Suppressor macrophage treated with lipopolysaccharide for 4 hours (primary cell): ENCODE results near the gene ABI1.

ENCODE experiments used
- DNase-seq: peaks from one replicate; pipeline ENCODE4 v3.0.0-alpha.2; 2020

Gene ABI1

DNA sequence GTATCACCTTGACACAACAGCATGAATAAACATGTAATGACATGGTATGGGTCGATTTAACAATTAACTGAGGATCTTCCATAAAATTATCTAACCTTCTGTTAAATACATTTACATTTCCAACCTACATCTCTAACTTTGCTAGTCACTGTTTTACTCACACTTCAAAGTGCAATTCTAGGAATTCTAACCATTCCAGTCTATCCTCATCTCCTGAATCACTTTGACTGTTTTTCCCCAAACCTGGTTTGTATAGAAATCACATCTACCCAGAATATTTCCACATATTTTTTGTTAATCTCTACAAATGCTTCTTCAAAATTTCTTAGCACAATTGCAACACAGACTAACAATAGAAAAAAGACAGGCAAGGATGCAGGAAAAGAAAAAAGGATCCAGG lies 6.2 kb downstream of the ABI1 start:
- no peak for DNase-seq

DNA sequence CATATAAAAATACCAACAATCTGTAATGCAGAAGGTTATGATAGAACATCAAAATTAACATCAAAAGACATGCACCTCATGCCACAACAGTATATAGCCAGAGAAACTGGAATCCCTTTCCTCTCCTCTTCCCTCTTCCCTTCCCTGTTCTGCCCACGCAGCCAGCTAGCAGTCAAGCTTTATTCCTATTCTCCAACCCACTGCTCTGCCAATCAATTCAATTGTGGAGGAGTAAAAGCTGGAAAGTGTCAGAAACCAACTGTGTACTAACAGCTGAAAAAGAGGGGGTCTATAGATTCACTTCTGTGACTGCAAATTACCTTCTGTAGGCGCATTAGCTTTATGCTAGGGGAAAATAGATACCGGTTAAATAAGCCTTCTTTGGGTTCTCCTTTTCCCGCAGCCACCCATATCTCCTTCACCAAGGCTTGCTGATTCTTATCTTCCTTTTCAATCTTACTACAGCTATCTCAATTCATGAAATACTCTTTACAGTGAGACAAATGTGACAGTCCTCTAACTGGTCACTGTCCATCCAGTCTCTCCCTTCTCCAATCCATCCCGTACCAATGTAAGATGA lies 16.3 kb downstream of the ABI1 start:
- no peak for DNase-seq

GRCh38 chr10:26843736-26844135 lies 17.0 kb downstream of the ABI1 start:
- no peak for DNase-seq

DNA sequence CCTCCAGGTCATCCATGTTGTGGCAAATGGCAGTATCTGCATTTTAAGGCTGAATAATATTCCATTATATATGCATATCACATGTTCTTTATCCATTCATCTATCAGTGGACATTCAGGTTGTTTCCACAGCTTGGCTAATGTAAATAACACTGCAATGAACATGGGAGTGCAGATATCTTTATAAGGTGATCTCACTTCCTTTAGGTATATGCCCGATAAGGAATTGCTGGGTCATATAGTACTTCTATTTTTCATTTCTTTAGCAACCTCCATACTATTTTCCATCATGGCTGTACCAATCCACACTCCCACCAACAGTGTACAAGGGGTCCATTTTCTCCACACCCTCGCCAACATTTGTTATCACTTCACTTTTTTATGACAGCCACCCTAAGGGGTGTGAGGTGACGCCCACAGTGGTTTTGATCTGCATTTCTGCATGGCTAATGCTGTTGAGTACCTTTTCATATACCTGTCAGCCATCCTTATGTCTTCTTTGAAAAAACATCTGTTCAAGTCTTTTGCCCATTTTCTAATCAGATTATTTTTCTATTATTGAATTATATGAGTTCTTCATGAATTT lies 18.9 kb downstream of the ABI1 start:
- DNase-seq = no peak

DNA sequence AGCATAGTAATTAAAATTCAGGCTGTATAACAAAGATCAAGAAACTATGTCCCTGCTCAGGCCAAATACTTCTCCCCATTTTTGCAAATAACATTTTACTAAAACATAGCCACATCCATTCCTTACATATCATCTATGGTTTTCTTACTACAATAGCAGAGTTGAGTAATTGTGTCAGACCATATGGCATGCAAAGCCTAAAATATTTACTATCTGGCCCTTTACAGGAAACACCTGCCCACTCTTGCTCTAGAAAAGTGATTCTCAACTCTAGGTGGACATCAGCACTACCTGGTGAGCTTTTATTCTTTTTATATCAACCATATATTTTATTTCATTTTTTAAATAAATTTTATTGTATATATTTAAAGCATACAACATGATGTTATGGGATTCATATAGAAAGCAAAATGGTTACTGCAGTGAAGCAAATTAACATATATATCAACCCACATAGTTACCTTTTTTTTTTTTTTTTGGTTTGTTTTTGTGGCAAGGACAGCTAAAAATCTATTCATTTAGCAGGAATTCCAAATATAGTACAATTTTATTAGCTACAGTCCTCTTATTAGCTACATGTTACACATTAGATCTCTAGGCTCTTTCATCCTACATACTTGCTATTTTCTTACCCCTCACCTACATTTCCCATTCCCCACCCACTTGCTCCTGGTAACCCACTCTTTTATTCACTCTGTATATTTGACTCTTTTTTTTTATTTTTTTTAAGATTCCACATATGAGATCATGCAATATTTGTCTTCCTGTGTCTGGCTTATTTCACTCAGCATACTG lies 19.6 kb downstream of the ABI1 start:
- no peak for DNase-seq

GRCh38 chr10:26839966-26840627 lies 20.7 kb downstream of the ABI1 start:
- DNase-seq = no peak

GRCh38 chr10:26837139-26837538 lies 23.6 kb downstream of the ABI1 start:
- peak; percentile 45 for DNase-seq

DNA sequence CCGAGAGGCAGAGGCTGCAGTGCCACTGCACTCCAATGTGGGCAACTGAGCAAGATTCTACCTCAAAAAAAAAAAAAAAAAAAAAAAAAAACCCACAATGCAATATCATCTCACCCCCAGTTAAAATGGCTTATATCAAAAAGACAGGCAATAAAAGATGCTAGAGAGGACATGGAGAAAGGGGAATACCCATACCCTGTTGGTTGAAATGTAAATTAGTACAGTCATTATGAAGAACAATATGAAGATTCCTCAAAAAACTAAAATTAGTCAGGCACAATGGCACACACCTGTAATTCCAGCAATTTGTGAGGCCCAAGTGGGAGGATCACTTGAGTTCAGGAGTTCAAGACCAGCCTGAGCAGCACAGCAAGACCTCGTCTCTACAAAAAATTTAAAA lies 25.7 kb downstream of the ABI1 start:
- no peak for DNase-seq

DNA sequence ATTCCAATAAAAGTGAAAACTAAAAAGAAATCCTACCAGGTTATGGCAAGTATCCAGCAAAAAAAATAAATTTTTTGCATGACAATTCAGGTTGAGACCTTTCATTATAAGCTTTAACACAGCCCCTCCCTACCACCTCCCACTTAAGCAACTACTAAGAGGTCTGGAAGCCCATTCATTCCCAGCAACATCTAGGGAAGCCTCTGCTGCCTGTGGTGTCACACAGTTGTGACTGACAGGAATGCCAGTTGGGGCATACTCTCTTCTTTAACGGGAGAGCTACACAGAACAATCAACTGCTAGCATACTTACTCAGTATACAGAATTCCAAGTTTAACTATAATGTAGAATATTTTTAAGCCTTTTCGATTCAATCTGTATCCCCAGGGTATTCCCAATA lies 27.8 kb downstream of the ABI1 start:
- no peak for DNase-seq

DNA sequence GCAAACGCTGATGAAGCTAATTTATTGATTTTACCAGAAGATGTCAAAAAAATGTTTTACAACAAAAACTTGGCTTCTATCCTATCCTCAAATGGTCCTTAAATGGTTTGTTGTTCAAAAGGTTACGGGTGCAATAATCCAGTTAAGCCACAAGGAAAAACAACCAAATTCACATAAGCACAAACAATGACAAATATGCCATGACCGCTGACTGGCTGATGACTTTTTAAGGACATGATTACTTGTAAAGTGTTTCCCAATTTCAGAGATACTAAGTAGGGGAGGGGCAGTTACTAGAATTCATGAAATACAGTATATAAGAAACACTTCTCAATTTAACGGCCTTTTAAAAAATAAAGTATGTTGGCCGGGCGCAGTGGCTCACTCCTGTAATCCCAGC lies 28.8 kb downstream of the ABI1 start:
- DNase-seq = peak; percentile 40

- DNase-seq = peak; percentile 26
Measured at GRCh38 chr10:26829810-26830515, 30.8 kb downstream of the ABI1 start.

DNA sequence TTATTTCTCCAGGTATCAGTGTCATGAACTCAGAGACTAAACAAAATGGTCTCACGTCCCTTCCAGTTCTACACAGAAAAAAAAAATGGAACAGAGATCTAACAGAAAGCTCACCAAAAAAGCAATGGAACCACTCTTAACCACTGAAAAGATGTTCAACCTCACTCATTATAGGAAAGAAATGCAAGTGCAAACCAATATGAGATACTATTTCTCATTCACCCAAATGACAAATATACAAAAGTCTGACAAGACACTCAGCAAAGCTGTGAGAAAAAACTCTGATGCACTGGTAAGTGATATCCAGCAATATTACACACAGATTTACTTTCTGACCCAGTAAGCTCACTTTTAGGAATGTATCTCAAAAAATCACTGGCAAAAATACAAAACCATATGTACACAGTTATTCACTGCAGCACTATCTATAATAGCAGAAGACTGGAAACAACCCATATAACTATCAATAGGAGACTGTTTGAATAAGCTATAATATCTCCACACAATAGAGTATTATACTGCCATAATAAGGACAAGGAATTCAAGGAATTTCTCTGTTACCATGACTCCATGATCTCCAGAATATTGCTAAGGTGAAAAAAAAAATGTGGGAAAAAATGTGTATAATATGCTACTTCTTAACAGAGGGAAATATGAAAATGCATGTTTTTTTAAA lies 36.6 kb downstream of the ABI1 start:
- no peak for DNase-seq

GRCh38 chr10:26821699-26822570 lies 38.8 kb downstream of the ABI1 start:
- DNase-seq = peak; percentile 22

DNA sequence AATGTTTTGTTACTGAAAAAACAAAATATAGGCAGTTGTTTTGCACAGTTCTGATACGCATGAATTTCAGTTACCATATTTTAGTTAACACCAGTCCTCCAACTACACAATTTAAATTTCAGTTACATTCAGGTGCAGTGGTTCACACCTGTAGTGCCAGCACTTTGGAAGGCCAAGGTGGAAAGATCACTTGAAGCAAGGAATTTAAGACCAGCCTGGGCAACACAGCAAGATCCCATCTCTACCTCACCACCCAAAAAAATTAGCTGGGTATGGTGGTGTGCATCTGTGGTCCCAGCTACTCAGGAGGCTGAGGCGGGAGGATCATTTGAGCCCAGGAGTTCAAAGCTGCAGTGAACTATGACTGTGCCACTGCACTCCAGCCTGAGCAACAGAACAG lies 45.3 kb downstream of the ABI1 start:
- DNase-seq = no peak

GRCh38 chr10:26810435-26811026 lies 50.2 kb downstream of the ABI1 start:
- DNase-seq = no peak

DNA sequence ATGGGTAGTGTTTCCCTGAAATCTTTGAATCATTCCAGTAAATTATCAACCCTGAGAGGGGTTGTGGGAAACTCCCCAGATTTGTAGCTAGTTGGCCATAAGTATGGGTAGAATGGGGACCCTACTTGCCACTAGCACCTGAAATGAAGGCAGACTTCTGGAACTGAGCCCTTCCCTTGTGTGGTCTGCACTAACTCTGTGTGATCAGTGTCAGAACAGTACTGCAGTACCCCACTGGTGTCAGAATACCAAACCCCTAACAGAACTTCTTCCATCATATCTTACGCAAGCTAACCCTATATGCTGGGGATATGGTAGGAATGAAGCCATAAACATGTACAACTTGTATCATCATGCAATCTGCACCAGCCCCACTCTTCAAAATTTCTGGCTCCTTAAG lies 50.8 kb downstream of the ABI1 start:
- no peak for DNase-seq

- DNase-seq = no peak
Measured at GRCh38 chr10:26807532-26807931, 53.2 kb downstream of the ABI1 start.

- no peak for DNase-seq
Measured at GRCh38 chr10:26806557-26806956, 54.2 kb downstream of the ABI1 start.

DNA sequence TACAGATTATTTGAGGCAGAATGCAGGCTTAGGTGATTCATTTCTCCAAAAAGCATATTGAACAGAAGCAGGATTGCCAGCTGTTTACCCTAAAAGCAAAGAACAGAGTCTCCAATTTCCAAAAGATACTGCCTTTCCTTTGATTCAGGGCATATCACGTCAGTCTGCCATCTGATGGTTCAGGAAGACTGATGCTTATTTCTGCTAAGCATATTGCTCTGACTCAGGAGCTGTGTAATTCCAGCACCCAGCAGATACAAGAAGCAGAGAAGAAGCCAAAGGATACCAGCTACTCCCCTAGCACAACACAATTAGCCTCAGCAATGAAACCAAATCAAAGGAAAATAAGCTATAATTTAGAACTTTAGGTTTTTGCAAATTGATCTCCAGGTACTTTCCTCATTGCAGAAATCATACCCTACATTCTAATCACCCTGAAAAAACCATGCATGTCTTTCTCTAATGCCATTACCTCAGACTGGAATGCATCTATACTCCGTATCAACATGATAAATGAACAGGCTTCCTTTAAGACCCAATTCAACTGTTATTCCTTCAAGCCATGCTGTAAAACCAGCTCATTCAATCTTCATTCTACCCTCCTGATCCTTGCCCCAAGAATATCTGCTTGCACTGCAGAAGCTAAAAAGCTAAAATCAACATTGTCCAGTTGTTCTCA lies 55.1 kb downstream of the ABI1 start:
- no peak for DNase-seq
